Inflammatory macrophage treated with lipopolysaccharide for 4 hours (primary cell): ENCODE data around the gene SARS1.

Experiments
- DNase-seq: peaks from one replicate; pipeline ENCODE4 v3.0.0-alpha.2; 2020

Gene SARS1

GRCh38 chr1:109263597-109264378 is 50.1 kb downstream of the SARS1 start:
- DNase-seq = peak; percentile 79

DNA sequence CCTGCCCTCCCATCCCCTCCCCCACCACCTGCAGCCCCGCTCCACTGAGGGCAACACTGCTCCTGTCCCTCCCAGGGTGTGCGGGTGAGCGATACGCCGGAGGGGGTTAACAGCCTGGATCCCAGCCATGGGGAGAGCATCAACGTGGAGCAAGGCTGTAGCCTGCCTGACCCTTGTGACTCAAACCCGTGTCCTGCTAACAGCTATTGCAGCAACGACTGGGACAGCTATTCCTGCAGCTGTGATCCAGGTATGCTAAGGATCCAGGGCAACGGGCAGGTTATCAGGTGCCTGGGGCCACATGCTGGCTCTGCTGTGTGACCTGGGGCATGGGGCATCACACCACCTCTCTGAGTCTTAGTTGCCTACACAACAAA is 50.6 kb downstream of the SARS1 start:
- no peak for DNase-seq

DNA sequence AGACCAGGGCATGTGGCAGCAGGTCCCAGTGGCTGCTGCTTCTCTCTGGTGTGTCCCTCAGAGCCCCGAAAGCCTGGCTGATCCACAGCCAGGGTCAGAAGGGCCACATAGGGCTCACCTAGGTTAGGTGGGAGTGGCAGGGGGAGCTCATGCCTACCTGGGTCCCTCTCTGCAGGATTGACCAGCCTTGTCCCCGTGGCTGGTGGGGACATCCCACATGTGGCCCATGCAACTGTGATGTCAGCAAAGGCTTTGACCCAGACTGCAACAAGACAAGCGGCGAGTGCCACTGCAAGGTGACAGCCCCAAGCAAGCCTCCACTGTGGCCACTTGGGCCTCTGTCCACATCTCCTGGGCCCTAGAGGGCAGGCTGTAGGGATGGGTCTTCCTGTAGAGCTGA is 51.3 kb downstream of the SARS1 start:
- DNase-seq = no peak

- DNase-seq = no peak
Measured at GRCh38 chr1:109265741-109266330, 52.1 kb downstream of the SARS1 start.

DNA sequence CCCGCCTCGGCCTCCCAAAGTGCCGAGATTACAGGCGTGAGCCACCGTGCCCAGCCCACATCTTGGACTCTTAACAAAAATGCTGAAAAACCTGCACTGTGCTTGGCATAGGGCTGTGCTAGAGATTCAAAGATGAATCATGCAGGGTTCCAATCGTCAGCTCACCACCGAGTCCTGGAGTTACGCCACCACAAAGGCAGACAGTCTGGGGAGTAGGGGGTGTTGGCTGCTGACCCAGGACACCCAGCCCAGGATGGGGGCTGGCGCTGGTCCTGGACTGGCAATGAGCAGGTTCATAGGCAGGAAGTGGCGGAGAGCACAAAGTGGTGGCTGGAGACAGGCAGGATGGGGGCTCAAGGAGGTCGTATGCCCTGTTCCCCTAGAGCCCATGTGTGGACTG is 53.2 kb downstream of the SARS1 start:
- no peak for DNase-seq

DNA sequence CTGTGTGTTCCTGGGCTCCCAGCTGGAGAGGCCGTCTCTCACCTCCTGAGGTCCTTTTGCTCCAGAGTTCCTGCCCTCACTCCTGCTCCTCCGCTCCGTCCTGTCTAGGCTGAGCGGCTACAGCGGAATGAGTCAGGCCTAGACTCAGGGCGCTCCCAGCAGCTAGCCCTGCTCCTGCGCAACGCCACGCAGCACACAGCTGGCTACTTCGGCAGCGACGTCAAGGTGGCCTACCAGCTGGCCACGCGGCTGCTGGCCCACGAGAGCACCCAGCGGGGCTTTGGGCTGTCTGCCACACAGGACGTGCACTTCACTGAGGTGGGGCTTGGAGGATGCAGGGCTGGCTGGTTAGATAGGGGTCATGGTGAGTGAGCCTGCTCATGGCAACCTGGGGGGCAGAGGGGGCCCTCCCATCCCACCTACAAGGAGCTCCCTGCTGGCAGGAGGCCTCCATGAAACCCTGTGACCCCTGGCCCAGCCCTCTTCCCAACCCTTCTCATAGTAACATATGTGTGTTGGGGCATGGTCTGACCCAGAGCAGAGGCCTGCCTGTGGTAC is 54.1 kb downstream of the SARS1 start:
- DNase-seq = no peak

DNA sequence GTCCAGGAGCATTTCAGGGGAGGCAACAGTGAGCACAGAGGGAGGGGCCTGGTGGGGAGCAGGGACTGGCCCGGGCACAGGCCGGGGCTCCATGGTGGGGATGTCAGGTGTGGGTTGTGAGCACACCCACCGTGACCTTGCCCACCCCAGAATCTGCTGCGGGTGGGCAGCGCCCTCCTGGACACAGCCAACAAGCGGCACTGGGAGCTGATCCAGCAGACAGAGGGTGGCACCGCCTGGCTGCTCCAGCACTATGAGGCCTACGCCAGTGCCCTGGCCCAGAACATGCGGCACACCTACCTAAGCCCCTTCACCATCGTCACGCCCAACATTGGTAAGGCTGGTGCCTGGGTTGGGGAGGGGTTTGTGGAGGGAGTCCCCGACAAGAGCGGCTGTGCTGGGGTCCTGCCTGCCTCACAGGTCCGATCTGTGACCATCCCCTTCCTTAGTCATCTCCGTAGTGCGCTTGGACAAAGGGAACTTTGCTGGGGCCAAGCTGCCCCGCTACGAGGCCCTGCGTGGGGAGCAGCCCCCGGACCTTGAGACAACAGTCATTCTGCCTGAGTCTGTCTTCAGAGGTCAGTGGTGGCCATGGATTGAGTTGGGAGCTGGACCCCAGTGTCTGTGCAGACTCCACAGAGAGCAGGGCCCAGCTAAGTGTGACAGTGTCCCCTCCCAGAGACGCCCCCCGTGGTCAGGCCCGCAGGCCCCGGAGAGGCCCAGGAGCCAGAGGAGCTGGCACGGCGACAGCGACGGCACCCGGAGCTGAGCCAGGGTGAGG is 54.9 kb downstream of the SARS1 start:
- no peak for DNase-seq

GRCh38 chr1:109269212-109269980 is 55.7 kb downstream of the SARS1 start:
- DNase-seq = no peak

GRCh38 chr1:109269981-109270622 is 56.4 kb downstream of the SARS1 start:
- no peak for DNase-seq

DNA sequence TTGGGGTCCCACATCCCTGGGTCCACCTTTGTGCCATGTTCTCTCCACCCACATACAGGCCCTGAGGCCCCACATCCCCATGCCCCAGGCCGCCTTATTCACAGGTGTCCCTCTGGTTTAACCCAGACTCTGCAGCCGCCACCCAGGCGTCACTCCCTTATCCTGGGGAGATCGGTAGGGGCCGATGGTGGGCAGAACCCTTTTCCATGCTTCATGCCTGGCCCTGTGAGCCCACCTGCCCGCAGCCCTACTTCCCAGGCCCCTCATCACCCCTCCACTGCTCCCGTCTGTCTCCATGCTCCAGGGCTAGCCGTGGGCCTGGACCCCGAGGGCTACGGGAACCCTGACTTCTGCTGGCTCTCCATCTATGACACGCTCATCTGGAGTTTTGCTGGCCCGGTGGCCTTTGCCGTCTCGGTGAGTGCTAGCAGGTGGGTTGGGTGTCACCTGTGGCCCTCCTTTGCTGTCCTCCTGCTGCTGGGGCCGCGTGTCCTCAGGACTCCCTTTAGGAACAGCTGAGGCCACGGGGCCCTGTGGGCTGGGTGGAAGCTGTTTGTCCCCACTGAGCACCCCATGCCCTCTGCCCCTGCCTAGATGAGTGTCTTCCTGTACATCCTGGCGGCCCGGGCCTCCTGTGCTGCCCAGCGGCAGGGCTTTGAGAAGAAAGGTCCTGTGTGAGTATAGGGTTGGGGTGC is 57.1 kb downstream of the SARS1 start:
- DNase-seq = no peak

GRCh38 chr1:109271458-109271857 is 57.7 kb downstream of the SARS1 start:
- DNase-seq = no peak

- DNase-seq = no peak
Measured at GRCh38 chr1:109272021-109272799, 58.5 kb downstream of the SARS1 start.

DNA sequence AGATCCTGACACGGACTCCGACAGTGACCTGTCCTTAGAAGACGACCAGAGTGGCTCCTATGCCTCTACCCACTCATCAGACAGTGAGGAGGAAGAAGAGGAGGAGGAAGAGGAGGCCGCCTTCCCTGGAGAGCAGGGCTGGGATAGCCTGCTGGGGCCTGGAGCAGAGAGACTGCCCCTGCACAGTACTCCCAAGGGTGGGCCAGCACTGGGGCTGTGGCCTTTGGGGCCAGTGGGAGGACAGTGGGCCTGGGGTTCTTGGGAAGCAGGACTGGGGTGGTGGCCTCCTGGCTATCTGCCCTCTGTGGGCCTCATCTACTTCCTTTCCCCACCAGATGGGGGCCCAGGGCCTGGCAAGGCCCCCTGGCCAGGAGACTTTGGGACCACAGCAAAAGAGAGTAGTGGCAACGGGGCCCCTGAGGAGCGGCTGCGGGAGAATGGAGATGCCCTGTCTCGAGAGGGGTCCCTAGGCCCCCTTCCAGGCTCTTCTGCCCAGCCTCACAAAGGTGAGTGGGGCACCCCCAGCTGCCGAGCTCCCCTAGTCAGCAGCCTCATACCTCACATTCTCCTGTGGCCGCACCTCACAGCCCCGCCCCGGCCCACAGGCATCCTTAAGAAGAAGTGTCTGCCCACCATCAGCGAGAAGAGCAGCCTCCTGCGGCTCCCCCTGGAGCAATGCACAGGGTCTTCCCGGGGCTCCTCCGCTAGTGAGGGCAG is 59.3 kb downstream of the SARS1 start:
- no peak for DNase-seq

DNA sequence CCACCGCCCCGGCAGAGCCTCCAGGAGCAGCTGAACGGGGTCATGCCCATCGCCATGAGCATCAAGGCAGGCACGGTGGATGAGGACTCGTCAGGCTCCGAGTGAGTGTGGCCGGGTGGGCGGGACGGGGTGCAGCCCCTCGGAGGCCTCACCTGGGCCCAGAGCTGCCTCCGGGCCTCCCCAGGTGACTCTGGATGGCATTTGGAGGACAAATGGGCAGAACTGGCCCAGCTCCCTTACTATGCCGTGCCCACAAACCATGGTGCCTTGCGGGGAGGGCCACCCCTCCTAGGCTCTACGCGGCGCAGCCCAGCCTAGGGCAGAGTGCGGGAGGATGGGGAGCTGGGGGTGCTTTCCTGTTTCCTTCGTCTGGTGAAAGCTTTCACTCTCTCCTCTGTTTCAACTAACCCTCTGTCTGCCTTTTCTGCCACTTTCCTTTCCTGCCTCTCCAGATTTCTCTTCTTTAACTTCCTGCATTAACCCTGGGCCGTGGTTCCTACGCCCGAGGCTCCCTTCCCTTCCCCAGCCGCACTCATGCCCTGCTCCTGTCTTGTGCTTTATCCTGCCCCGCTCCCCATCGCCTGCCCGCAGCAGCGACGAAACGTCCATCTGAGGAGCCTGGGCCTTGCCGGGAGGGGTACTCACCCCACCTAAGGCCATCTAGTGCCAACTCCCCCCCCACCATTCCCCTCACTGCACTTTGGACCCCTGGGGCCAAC is 60.0 kb downstream of the SARS1 start:
- no peak for DNase-seq

DNA sequence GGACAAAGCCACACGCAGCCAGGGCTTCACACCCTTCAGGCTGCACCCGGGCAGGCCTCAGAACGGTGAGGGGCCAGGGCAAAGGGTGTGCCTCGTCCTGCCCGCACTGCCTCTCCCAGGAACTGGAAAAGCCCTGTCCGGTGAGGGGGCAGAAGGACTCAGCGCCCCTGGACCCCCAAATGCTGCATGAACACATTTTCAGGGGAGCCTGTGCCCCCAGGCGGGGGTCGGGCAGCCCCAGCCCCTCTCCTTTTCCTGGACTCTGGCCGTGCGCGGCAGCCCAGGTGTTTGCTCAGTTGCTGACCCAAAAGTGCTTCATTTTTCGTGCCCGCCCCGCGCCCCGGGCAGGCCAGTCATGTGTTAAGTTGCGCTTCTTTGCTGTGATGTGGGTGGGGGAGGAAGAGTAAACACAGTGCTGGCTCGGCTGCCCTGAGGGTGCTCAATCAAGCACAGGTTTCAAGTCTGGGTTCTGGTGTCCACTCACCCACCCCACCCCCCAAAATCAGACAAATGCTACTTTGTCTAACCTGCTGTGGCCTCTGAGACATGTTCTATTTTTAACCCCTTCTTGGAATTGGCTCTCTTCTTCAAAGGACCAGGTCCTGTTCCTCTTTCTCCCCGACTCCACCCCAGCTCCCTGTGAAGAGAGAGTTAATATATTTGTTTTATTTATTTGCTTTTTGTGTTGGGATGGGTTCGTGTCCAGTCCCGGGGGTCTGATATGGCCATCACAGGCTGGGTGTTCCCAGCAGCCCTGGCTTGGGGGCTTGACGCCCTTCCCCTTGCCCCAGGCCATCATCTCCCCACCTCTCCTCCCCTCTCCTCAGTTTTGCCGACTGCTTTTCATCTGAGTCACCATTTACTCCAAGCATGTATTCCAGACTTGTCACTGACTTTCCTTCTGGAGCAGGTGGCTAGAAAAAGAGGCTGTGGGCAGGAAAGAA is 61.1 kb downstream of the SARS1 start:
- DNase-seq = no peak

DNA sequence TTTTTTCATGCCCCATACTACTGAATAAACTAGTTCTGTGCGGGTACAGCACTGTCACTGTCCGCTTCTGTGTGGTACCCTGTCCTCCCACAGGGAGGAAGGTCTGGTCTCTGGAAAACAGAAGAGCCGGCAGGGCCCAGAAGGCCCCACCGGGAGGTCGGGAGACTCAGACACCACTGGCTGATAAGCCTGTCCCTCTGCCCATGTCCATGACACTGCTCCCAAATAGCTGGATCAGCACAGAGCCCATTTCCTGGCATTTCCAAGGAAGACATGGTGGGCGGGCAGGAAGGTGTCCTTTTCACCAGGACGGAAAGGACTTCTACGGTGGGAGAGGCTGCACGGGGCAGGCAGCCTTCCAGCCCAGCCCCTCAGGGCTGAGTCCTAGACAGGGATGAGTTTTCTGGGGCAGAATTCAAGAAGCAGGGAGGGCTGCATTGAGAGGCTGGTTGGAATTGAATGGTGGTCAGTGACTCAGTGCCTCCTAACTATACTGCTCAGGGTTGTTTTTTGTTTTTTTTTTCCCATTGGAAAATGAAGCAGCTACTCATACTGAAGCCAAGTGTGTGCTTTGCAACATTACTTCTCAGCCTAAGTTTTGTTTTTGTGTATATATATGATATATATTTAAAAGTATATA is 62.1 kb downstream of the SARS1 start:
- DNase-seq = no peak

- DNase-seq = peak; percentile 71
Measured at GRCh38 chr1:109277434-109278204, 63.9 kb downstream of the SARS1 start.
